Sigmoid colon (tissue), 4 donors: Measurements from ENCODE around the gene RGS21.

ENCODE experiments used
- EP300 ChIP-seq, 4 donors: sonication (generic); formaldehyde crosslinking; IDR thresholded peaks; one replicate each; pipeline ENCODE4 v1.6.1; 2017; ENCODE audit warnings: antibody characterized with exemption in 4 of 4
- POLR2AphosphoS5 ChIP-seq, 4 donors: sonication (generic); formaldehyde crosslinking; IDR thresholded peaks; one replicate each; pipeline ENCODE4 v1.6.1; 2017; ENCODE audit warnings: antibody characterized with exemption in 4 of 4
- TF ChIP-seq, protein P1 (sequence below), 4 experiments: fragments of 450-650 bp in 3 of 4; fragments of 200-600 bp in 1 of 4; IDR thresholded peaks; one replicate each; pipeline ENCODE4 v1.5.1; 2016 to 2019; ENCODE audit warnings: antibody characterized with exemption in 4 of 4, mild to moderate bottlenecking in 3 of 4, moderate library complexity in 2 of 4

DNA sequence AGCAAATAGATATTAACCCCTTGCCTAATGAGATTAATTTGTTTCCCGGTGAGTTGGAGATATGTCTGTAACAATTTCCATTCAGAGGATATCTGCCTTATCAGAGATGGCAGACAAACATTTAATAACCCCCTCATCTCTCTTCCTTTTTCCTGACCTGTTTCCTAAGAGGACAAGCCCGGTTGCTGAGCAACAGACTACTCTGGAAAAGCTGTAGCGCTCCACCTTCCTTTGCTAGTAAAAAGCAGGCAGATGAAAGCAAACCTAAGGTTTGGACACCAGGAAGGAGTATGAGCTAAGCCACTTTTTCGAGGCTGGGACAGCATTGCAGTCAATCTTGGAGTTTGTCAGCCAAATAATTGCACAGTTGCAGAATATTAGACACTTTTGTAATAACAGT is 82.4 kb downstream of the RGS21 start:
- TF ChIP-seq, protein P1, sequence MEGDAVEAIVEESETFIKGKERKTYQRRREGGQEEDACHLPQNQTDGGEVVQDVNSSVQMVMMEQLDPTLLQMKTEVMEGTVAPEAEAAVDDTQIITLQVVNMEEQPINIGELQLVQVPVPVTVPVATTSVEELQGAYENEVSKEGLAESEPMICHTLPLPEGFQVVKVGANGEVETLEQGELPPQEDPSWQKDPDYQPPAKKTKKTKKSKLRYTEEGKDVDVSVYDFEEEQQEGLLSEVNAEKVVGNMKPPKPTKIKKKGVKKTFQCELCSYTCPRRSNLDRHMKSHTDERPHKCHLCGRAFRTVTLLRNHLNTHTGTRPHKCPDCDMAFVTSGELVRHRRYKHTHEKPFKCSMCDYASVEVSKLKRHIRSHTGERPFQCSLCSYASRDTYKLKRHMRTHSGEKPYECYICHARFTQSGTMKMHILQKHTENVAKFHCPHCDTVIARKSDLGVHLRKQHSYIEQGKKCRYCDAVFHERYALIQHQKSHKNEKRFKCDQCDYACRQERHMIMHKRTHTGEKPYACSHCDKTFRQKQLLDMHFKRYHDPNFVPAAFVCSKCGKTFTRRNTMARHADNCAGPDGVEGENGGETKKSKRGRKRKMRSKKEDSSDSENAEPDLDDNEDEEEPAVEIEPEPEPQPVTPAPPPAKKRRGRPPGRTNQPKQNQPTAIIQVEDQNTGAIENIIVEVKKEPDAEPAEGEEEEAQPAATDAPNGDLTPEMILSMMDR (IDR thresholded peaks at IDR 0.05), result no peak
- TF ChIP-seq EP300 (IDR thresholded peaks at IDR 0.05) (no peak), POLR2AphosphoS5 (IDR thresholded peaks at IDR 0.05) (no peak)
